PC-9 (cell line): ENCODE data around the gene HAUS5. TPM values are rescaled to one million over a fixed set of nuclear protein-coding genes. Genes with fewer than 3 reads are reported as not detected.

Source experiments
- BruUV-seq: library from RNA; stranded (reverse); fragments of 400-500 nt; replicated peaks from 2 replicates; lab custom pipeline; 2021; lab: Mats Ljungman, UMichigan
- CTCF ChIA-PET: fragments of 300-600 bp; sonication (Branson Sonifier 250); formaldehyde crosslinking; loops from one replicate; lab custom pipeline; 2022; ENCODE audit warnings: antibody characterized with exemption; lab: Charles Lee
- POLR2A ChIA-PET: fragments of 300-600 bp; sonication (Branson Sonifier 250); formaldehyde crosslinking; loops from one replicate; lab custom pipeline; 2022; ENCODE audit warnings: antibody characterized with exemption; ENCODE audit not compliant: unreplicated experiment; lab: Charles Lee
- DNase-seq, 2 experiments: peaks; one replicate each; pipeline versions ENCODE4 v3.0.0 to v3.0.0-alpha.2; 2015 to 2022; ENCODE audit warnings: mixed read lengths in 1 of 2
- H2AFZ ChIP-seq: fragments of 200-600 bp; sonication (generic); 2 replicates; pipeline ENCODE4 v1.8.1; 2017; ENCODE audit warnings: antibody characterized with exemption
- H3F3A ChIP-seq: fragments of 200-600 bp; sonication (generic); 2 replicates; pipeline ENCODE4 v1.8.1; 2017; ENCODE audit warnings: antibody characterized with exemption, mild to moderate bottlenecking, low read depth; ENCODE audit not compliant: insufficient read depth
- H3K27ac ChIP-seq: fragments of 200-600 bp; sonication (generic); 2 replicates; pipeline ENCODE4 v1.6.1; 2016; ENCODE audit warnings: mixed run types
- H3K27me3 ChIP-seq: fragments of 200-600 bp; sonication (generic); 2 replicates; pipeline ENCODE4 v1.6.1; 2016; ENCODE audit warnings: low read depth, mixed run types; ENCODE audit not compliant: insufficient read depth
- H3K36me3 ChIP-seq: fragments of 200-600 bp; sonication (generic); 2 replicates; pipeline ENCODE4 v1.6.1; 2016; ENCODE audit warnings: low read depth, mixed run types
- H3K4me1 ChIP-seq: fragments of 200-600 bp; sonication (generic); replicated peaks from 2 replicates; pipeline ENCODE4 v1.6.1; 2016; ENCODE audit warnings: mixed run types; ENCODE audit not compliant: insufficient read depth
- H3K4me2 ChIP-seq: fragments of 200-600 bp; sonication (generic); 2 replicates; pipeline ENCODE4 v1.6.1; 2017; ENCODE audit warnings: mixed run types
- H3K4me3 ChIP-seq: fragments of 200-600 bp; sonication (generic); 2 replicates; pipeline ENCODE4 v1.6.1; 2016; ENCODE audit warnings: mixed run types
- H3K79me2 ChIP-seq: fragments of 200-600 bp; sonication (generic); 2 replicates; pipeline ENCODE4 v1.6.1; 2017; ENCODE audit warnings: low read depth, mixed run types
- H3K9me2 ChIP-seq: fragments of 200-600 bp; sonication (generic); 2 replicates; pipeline ENCODE4 v1.8.1; 2017; ENCODE audit warnings: mild to moderate bottlenecking; ENCODE audit not compliant: insufficient read depth
- H3K9me3 ChIP-seq: fragments of 200-600 bp; sonication (generic); 2 replicates; pipeline ENCODE4 v1.8.1; 2016; ENCODE audit warnings: low read depth; ENCODE audit not compliant: insufficient read depth
- H4K20me1 ChIP-seq: fragments of 200-600 bp; sonication (generic); 2 replicates; pipeline ENCODE4 v1.8.1; 2017; ENCODE audit not compliant: insufficient read depth
- CTCF ChIP-seq: fragments of 200-600 bp; sonication (generic); conservative IDR thresholded peaks from 2 replicates; pipeline ENCODE4 v1.6.1; 2017; ENCODE audit warnings: mixed run types, antibody characterized with exemption, mild to moderate bottlenecking, moderate library complexity
- EZH2 ChIP-seq: fragments of 200-600 bp; sonication (generic); IDR thresholded peaks from 2 replicates; pipeline ENCODE4 v1.8.0; 2017; ENCODE audit warnings: antibody characterized with exemption, low read depth
- intact Hi-C: fragments of 100-400 bp; cut with micrococcal nuclease; formaldehyde crosslinking; loops from one replicate; pipeline ENCODE4 v1.10.0; 2022; ENCODE audit not compliant: unreplicated experiment
- total RNA-seq: library from RNA; stranded (reverse); gene quantifications from 2 replicates; pipeline ENCODE4 v1.2.3, GENCODE V29; 2021

The HAUS5 gene
- total RNA-seq, 1 experiment from 2014 or later: 21.7 TPM

- Histone ChIP-seq H3F3A (peaks cover 13% of the 10 kb centered on the region; the same call in 1 of the 2 replicates), H3K27ac (no peak overlapping the region), H2AFZ (no peak overlapping the region), H3K4me2 (no peak overlapping the region), H4K20me1 (no peaks in the 10 kb centered on the region), H3K4me1 (peaks cover 6% of the 10 kb centered on the region), H3K9me3 (no peaks in the 10 kb centered on the region), H3K36me3 (no peaks in the 10 kb centered on the region; the same call in 1 of the 2 replicates), H3K27me3 (no peaks in the 10 kb centered on the region), H3K79me2 (no peaks in the 10 kb centered on the region), H3K4me3 (no peak overlapping the region), H3K9me2 (no peaks in the 10 kb centered on the region)
- intact Hi-C loops: no loop called here
- BruUV-seq: no TSS peak
- no peak for DNase-seq
- ChIA-PET POLR2A (no interaction called here), CTCF (no interaction called here)
- no peak for TF ChIP-seq CTCF
- TF ChIP-seq EZH2: no peak
Measured at GRCh38 chr19:35639321-35639639, 26.7 kb downstream of the HAUS5 start.

GRCh38 chr19:35639863-35640262 lies 27.3 kb downstream of the HAUS5 start:
- Histone ChIP-seq H3K4me1 (peaks cover 6% of the 10 kb centered on the region), H2AFZ (no peak overlapping the region), H3K9me3 (no peaks in the 10 kb centered on the region), H3K27me3 (no peaks in the 10 kb centered on the region), H3K27ac (no peak overlapping the region), H3K4me2 (no peak overlapping the region), H3K79me2 (no peaks in the 10 kb centered on the region), H3K9me2 (no peaks in the 10 kb centered on the region), H4K20me1 (no peaks in the 10 kb centered on the region), H3F3A (peaks cover 16% of the 10 kb centered on the region; the same call in 1 of the 2 replicates), H3K36me3 (no peaks in the 10 kb centered on the region), H3K4me3 (no peak overlapping the region)
- TF ChIP-seq EZH2: no peak
- TF ChIP-seq CTCF: no peak
- intact Hi-C loops: loop anchor here (5.0 kb wide), 1 partner anchor 93 kb away; the partner anchor contains the start of gene TMEM147
- CTCF ChIA-PET: no interaction called here
- BruUV-seq: no TSS peak
- no peak for DNase-seq
- POLR2A ChIA-PET: no interaction called here

- no peaks in the 10 kb centered on the region for H3K79me2 ChIP-seq
- no peaks in the 10 kb centered on the region for H3K36me3 ChIP-seq
- no peaks in the 10 kb centered on the region for H3K9me3 ChIP-seq
- intact Hi-C loops: loop anchor here (5.0 kb wide), 1 partner anchor 94 kb away; the partner anchor contains the start of gene TMEM147
- ChIA-PET POLR2A (no interaction called here), CTCF (no interaction called here)
- no peaks in the 10 kb centered on the region for H3K9me2 ChIP-seq
- H3K4me1 ChIP-seq: peaks cover 6% of the 10 kb centered on the region
- H4K20me1 ChIP-seq: no peaks in the 10 kb centered on the region
- no peak within 1 kb of the TSS for H2AFZ ChIP-seq
- H3F3A ChIP-seq: peaks cover 17% of the 10 kb centered on the region; the same call in 1 of the 2 replicates
- no peak within 1 kb of the TSS for H3K27ac ChIP-seq
- H3K4me2 ChIP-seq: peak within 1 kb of the TSS; percentile 94; the same call in 1 of the 2 replicates
- H3K27me3 ChIP-seq: no peaks in the 10 kb centered on the region
- no peak for DNase-seq
- no peak within 1 kb of the TSS for H3K4me3 ChIP-seq
- TF ChIP-seq EZH2 (no peak), CTCF (no peak)
- no TSS peak for BruUV-seq
Measured at GRCh38 chr19:35641515-35642151, 29.1 kb downstream of the HAUS5 start, which contains the start of gene ETV2. Gene ETV2 (plus strand): TSS chr19:35641745. CDS start chr19:35642461, 716 bp downstream.
